D341Med (cell line): ENCODE data around the gene SSTR3.
"Not testable (repeated sequence)": the region's sequence is repeated elsewhere in the genome, so short reads cannot be mapped to it uniquely, and the experiment has no call there.

ENCODE experiments used
- DNase-seq: peaks from one replicate; pipeline ENCODE4 v3.0.0; 2012; ENCODE audit warnings: low spot score

The SSTR3 gene

DNA sequence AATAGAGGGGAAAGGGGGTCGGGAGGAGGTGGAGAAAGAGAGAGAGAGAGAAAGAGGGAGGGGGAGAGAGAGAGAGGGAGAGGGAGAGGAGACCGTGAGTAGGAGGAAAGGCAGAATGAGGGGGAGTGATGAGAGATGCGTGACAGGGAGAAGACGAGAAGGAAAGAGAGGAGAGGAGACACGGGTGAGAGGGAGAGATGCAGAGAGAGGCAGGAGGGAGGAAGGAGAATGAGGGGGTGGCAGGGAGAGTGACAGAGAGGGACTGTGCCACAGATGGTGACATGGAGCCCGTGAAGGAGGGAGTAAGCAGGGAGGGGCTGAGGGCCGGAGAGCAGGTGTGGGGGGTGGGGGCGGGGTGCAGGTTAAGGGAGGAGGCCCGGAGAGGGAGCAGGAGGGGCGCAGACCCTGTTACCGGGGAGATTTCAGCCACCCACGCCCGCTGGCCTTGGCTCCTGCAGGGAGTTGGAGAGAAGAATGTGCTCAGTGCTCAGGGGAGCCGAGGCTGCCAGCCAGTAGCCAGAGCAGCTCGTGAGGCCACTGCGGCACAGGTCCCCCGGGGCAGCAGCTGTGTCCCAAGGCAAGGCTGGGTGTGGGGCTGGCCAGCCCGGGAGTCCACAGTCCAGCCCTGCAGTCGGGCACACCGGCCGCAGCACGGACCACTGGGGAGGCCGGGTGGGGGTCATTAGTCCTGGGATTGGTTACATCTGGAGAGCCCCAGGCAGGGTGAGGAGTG, at the start of gene SSTR3:
Gene SSTR3 (minus strand): TSS at position 304 of the 733 bp plus-strand sequence. CDS start 4,674 bp downstream, outside the sequence.
- DNase-seq, result no peak

DNA sequence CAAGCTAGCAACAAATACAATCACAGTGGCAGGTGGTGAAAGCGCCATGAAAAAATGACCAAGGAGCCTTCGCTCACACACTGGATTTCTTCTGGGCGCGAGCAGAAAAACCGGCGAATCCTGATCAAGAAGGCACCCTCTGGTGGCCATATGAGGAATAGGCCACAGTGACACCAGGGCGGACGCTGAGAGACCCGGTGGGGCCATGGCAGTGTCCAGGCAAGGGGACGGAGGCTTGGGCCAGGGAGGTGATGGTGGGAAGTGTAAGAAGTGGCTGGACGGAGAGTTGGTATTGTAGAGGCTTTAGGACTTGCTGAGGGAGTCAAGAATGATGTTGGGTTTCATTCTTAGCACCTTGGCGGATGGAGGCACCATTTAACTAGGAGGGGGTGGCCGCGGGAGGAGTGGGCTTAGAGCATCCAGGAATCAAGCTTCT, 48.6 kb upstream of the SSTR3 start:
- peak; percentile 84 for DNase-seq

DNA sequence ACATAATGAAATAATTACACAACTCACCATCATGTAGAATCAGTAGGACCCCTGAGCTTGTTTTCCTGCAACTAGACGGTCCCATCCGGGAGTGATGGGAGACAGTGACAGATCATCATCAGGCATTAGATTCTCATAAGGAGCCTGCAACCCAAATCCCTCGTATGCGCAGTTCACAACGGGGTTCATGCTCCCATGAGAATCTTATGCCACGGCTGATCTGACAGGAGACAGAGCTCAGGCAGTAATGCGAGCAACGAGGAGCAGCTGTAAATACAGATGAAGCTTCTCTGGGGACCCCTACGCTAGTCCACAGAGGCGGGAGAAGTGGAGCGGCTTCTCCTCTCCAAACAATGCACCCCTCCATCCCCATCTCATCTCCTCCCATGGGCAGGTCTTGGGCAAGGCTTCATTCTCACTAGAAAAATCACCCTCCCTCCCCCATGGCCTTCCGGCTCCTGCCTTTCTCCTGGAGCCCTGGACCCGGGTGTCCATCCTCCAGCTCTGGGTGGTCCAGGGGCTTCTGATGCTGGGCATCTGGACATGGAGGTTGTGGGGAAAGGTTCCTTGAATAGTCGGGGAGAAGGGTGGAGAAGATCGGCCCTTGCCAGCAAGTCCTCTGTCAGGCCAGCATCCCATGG, 48.0 kb upstream of the SSTR3 start:
- DNase-seq, result no peak

DNA sequence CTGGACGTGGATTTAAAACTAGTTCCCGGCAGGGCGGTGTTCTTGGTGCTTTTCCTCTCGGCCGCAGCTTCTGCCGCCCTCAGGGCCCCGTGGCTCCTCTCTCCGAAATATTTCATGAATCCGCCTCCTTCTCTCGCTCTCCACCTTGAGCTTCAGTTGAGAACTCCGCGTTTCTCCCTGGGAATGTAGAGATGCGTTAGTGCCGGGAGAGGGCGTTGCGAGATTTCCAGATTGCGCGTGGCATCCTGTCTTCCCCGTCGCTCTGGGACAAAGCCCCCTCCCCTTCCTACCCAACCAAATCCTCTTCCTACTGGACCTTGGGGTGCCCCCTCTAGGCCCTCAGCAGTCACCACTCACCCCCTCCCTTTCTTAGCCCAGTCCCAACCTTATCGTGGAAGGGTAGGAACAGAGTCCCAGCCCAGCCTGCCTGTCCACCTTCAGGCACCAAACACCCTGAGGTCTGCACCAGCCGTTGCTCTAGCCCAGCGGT, 47.3 kb upstream of the SSTR3 start:
- peak; percentile 62 for DNase-seq

DNA sequence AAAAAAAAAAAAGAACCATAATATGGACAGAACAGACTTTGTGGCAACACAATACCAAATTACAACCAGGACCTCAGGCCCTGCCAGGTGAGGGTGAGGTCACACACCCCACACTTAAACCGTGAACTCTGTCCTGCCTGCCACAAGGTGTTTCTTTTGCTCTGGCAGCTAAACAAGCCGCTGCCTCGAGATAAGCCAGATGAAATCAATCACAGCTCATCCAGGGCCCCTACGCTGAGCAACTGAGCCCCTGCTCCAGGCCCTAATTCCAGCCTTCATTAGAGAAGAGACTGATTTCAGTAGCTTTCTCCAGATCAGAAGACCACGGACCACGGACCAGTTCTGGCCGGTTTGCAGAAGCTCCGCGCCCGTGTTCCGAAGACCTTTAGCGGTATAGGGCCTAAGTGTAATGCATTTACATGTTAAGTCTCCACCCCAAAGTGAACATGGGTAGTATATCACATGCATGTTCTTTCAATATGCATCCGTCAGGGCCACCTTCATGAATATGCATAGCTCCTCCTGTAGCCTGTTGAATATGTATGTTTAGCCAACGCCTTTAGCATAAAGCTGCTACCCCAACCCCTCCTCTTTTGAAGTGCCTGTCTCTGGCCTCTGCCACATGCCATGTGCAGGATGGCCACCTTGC, 46.6 kb upstream of the SSTR3 start:
- DNase-seq, result no peak

DNA sequence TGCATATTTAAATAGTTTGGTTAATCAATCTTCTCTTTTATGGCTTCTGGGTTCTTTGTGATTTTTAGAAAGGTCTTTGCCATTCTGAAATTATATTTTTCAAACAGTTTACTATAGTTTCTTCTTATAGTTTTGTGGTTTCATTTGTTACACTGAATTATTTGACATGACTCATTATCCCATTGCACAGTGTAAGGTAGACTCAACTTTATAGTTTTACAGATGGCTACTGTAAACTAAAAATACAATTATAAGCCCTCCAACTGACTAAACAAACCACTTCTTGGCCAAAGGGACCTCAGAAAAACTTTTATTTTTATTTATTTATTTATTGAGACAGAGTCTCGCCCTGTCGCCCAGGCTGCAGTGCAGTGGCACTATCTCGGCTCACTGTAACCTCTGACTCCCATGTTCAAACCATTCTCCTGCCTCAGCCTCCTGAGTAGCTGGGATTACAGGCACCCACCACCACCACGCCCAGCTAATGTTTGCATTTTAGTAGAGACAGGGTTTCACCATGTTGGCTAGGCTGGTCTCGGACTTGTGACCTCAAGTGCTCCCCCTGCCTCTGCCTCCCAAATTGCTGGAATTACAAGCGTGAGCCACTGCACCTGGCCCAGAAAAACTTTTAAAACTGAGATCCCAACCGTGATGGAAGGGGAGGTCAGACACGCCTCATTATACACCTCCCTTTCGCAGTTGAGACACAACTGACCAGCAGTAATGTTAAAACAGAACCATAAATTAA, 45.9 kb upstream of the SSTR3 start:
- no peak for DNase-seq

DNA sequence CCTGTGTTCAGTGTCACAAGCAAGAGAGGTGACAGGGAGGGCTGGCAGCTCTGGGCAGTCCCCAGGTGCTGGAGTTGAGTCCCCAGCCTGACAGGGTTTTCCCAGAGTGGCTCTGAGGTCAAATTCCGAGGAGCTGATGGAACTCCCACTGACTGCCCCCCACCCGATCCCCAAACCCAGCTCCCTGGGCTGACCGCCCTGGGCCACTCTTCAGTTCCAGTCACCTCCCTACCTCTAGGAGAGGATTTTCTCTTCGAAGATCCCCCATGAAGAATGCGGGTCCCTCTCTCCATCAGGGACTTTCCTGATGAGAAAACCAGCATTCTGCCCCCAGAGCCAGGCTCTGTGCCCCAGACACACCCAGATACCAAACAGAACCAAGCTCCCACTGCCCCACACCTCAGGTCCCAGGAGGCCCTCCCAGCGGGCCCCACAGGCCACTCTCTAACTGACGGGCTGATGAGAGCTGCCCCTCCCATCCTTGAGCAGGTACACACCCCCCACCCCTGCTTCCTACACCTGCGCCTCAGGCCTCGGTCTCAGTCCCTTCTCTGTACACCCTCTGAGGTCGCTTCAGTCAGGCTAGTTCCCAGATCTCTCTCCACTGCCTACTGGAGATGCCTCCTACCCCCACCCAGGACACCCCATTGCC, 43.9 kb upstream of the SSTR3 start:
- DNase-seq, result peak; percentile 15

DNA sequence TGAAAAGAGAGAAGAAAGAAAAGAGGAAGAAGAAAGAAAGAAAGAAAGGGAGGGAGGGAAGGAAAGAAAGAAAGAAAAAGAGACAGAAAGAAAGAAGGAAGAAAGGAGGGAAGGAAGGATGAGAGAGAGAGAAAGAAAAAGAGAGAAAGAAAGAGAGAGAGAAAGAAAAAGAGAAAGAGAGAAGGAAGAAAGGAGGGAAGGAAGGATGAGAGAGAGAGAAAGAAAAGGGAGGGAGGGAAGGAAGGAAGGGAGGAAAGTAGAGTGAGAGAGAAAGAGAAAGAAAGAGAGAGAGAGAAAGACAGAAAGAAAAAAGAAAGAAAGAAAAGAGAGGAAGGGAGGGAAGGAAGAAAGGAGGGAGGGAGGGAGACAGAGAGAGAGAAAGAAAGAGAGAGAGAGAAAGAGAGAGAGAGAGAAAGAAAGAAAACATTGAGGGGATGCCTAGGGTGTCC, 43.3 kb upstream of the SSTR3 start:
- DNase-seq, result no peak

DNA sequence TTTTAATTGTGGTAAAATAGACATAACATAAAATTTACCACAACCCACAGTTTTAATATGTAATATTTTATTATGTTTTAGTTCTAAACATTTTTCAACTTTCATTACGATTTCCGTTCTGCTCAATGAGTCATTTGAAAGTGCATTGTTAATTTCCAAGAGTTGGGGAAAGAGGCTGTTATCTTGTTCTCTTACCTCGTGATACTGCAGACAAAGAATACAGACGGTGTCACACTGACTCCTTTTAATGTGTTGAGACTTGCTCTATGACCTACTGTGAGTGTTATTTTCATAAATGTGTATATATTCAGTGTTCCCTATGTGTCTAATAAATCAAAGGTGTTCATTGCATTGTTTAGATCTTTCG, 42.6 kb upstream of the SSTR3 start:
- DNase-seq, result no peak

DNA sequence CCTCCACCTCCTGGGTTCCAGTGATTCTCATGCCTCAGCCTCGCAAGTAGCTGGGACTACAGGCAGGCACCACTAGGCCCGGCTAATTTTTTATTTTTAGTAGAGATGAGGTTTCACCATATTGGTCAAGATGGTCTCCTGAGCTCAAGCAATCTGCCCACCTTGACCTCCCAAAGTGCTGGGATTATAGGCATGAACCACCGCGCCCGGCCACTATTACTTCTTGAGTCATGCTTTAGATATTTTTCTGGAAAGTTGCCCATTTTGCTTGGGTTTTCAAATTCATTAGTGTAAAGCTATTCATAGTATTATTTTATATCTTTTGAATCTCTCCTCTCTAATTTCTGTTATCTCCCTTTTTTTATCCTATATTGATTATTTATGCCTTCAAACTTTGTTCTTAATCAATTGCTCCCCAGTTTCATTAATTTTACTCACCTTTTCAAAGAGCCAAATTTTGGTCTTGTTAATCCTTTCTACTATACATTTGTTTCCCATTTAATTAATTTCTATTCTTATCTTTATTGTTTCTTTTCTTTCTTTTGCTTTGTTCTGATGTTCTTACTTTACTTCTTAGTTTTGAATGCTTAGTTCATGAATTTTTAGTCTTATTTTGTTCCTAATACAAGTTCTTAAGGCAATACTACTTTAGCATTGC, 42.1 kb upstream of the SSTR3 start:
- no peak for DNase-seq

DNA sequence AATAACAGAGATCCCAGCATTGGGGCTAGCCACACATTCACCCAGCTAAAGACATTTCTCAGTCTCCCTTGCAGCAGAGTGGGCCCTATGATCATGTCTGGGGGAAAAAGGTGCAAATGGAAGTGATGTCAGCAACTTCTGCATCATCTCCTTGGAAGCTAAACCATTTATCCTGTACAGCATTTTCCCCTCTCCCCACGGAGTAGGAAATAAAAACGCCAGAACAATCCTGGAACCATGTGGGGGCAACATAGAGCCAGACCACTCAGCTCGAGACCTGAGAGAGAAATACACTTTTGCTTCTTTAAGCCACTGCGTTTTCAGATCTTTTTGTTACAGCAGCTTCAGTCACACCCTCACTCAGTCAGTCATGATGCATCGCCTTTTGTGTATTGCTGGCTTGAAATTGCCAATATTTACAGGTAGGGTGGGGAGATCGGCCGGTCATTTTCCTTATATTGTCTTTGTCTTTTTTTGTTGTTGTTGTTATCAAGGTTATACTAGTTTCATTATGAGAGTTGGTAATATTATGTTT, 40.9 kb upstream of the SSTR3 start:
- peak; percentile 17 for DNase-seq

DNA sequence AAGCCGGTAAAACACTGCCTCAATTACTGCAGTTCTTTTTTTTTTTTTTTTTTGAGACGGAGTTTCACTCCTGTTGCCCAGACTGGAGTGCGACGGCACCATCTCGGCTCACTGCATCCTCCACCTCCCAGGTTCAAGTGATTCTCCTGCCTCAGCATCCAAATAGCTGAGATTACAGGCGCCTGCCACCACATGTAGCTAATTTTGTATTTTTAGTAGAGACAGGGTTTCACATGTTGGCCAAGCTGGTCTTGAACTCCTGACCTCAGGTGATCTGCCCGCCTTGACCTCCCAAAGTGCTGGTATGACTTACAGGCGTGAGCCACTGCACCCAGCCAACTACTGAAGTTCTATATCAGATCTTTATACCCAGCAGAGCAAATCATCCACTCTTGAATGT, 39.6 kb upstream of the SSTR3 start:
- not testable (repeated sequence) for DNase-seq

DNA sequence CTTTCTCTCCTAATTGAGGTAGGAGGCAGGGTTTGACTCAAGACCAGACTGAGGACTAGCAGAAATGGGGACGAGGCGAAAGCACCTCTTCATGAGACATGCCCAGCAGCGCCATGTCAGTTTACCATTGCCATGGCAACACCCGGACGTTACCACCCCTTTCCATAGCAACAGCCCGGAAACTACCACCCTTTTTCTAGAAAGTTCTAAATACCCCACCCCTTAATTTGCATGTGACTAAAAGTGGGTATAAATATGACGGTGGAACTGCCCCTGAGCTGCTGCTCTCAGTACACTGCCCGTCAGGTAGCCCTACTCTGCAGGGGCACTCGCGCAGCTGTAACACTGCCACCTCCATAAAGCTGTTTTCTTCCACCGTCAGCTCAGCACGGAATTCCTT, 37.7 kb upstream of the SSTR3 start:
- peak; percentile 6 for DNase-seq

DNA sequence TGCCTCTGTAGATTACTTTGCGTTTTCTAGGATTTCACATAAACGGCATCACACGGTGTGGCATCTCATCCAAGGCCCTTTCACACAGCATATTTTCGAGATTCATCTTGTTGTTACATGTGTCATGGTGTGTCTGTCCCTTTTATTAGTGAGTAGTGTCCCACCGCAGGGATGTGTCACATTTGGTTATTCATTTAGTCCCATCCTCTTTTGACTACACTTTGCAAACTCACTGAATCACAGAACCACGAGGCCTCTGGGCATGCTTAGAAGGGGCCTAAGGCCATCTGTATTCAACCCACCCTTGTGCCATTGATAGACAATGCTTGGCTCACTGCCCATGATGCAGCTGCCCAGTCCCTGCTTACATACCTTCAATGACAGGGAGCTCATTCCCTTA, 36.0 kb upstream of the SSTR3 start:
- peak; percentile 4 for DNase-seq

DNA sequence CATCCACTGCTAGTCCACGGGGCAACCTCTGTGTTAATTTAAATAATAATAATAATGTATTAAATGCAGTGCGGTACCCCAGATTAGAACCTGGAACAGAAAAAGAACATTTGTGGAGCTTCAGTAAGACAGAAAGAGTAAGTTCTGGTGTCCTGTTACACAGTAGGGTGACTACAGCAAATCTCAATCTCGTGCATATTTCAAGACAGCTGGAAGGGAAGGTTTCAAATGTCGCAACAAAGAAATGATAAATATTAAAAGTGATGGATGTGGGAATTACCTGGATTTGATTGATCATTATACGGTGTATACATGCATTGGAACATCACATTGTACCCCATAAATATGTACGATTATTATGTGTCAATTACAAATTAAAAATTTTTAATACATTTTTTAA, 33.5 kb upstream of the SSTR3 start:
- no peak for DNase-seq

DNA sequence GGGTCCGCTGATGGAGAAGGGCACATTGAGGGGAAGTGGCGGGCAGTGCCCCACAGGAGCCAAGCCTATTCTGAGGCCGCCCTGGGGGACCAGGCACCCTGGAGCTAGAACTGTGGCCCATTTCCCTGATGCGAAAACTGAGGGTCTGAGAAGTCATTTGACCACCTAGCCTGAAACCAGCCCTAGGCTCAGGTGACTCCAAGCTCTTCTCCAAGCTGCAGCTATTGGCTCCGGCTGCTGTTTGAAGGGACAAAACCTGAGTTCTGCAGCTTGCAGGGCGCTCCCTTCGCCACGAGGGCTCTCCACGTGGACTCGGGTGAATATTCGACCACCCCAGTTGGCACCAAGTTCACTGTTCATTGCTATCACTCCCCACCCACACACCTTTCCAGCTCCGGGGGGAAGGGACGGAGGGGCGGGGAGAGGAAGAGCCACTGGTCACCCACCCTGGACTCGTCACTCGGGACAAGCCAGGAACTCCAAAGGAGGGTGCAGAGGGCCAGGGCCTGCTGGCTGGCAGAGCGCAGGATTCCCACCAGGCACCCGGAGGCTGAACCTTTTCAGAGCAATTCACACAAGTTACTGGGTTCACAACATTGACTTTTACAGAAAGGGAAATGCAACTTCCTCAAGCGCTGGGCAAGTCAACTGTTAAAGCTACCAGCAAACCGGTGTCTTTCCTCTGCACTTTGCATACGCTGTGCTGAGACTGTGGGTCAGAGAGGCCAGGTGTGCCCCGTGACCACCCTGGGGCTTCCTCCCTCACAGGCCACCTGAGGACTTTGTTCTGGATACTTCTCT, 32.8 kb upstream of the SSTR3 start:
- DNase-seq, result no peak

DNA sequence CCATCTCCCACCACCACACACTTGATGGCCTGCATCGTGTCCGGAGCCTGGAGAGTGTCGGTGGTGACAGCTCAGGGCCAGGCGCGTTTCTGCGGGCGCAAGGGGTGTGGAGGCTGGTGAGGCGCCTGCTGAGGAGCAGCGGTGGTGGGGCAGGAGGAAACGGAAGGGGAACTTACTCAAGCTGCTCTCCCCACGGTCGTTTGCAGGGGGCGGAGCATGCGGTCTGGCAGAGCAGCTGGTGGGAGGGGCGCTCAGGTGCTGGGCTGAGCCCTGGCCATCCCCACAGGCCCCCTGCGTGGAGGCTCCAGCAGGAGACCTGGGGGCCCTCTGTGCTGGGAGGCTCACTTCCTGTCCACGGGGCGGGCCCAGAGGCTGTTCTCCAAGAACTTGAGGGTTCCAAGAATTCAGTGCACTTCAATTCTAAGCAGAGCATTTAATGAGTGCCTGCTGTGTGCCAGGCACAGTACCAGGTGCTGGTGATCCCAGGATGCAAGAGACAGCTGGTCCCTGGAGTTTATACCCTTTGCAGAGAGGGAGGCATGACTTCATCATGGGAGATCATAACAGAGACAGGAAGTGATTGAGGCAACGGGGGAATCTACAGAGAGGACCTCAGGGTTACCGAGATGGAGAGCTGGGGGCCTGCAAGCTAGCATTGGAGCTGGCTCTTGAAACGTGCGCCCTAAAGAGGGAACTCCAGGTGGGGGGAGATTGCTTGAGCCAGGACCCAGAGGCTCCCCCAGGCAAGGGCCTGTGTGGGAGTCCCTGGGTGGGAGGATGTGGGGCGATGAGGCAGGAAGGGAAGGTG, 32.0 kb upstream of the SSTR3 start, which contains the start of gene RAC2:
Gene RAC2 (minus strand): TSS at position 156 of the 808 bp plus-strand sequence. CDS start 121 bp downstream, at position 35.
- no peak for DNase-seq

DNA sequence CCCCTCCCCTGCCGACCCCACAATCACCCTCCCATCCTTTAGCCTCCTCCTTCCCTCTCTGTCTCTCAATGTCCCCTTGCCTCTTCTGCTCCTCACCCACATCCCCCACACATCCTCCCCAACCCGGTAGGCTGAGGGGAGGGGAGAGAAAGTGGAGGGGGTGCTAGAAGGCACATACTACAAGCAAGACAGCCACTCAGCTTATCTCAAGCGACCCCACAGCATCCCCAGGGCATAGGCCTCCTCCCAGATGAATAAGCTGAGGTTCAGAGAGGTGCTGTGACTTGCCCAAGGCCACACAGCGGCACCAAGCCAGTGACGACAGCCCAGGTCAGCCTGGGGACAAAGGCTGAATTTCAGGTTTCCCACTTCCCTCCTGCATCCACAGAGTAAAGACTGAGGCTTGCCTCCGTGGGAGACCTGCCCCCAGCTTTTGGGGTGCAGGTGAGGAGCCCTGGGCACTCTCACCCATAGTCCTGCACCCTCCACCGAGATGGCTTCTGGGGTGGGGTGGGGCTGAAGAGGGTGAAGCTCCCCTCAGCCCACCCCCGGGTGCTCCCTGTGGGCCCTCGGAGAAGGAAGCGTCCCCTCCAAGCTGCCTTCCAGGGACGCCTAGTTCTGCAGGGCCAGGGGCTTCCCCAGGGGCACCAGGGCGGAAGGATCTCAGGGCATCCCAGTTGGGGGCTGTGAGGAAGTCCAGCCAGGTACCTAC, 31.3 kb upstream of the SSTR3 start:
- no peak for DNase-seq
